MM.1S (cell line): ENCODE data around the gene DNAH8.

Source experiments
- DNase-seq: peaks from one replicate; pipeline ENCODE4 v3.0.0-alpha.2; 2015
- H2AFZ ChIP-seq: fragments of 300-600 bp; sonication (generic); 2 replicates; pipeline ENCODE4 v1.6.0; 2016; ENCODE audit warnings: antibody characterized with exemption, low read length
- H3F3A ChIP-seq: fragments of 300-600 bp; sonication (generic); 2 replicates; pipeline ENCODE4 v1.6.1; 2016; ENCODE audit warnings: mild to moderate bottlenecking, antibody characterized with exemption, low read length, moderate library complexity, mixed read lengths; ENCODE audit not compliant: insufficient read depth
- H3K27ac ChIP-seq: fragments of 300-600 bp; sonication (generic); 2 replicates; pipeline ENCODE4 v1.5.1; 2016; ENCODE audit warnings: mild to moderate bottlenecking, low read length
- H3K27me3 ChIP-seq: fragments of 300-600 bp; sonication (generic); replicated peaks from 2 replicates; pipeline ENCODE4 v1.6.0; 2016; ENCODE audit warnings: low read length; ENCODE audit not compliant: insufficient read depth
- H3K36me3 ChIP-seq: fragments of 300-600 bp; sonication (generic); replicated peaks from 2 replicates; pipeline ENCODE4 v1.6.1; 2016; ENCODE audit warnings: mild to moderate bottlenecking, low read length, mixed read lengths; ENCODE audit not compliant: insufficient read depth
- H3K4me1 ChIP-seq: fragments of 300-600 bp; sonication (generic); 2 replicates; pipeline ENCODE4 v1.6.1; 2016; ENCODE audit warnings: low read length, mixed read lengths
- H3K4me2 ChIP-seq: fragments of 300-600 bp; sonication (generic); 2 replicates; pipeline ENCODE4 v1.6.0; 2016; ENCODE audit warnings: low read depth, low read length
- H3K4me3 ChIP-seq: fragments of 300-600 bp; sonication (generic); 2 replicates; pipeline ENCODE4 v1.5.1; 2016; ENCODE audit warnings: low read length, mixed read lengths
- H3K79me2 ChIP-seq: fragments of 300-600 bp; sonication (generic); 2 replicates; pipeline ENCODE4 v1.6.1; 2016; ENCODE audit warnings: mixed run types, low read length, mixed read lengths
- H3K9ac ChIP-seq: fragments of 300-600 bp; sonication (generic); 2 replicates; pipeline ENCODE4 v1.6.1; 2016; ENCODE audit warnings: low read length, mixed read lengths
- H3K9me2 ChIP-seq: fragments of 300-600 bp; sonication (generic); replicated peaks from 2 replicates; pipeline ENCODE4 v1.6.1; 2016; ENCODE audit warnings: mild to moderate bottlenecking, low read length, mixed read lengths; ENCODE audit not compliant: insufficient read depth
- H3K9me3 ChIP-seq: fragments of 300-600 bp; sonication (generic); replicated peaks from 2 replicates; pipeline ENCODE4 v1.6.1; 2016; ENCODE audit warnings: mild to moderate bottlenecking, low read length, mixed read lengths; ENCODE audit not compliant: insufficient read depth
- H4K20me1 ChIP-seq: fragments of 300-600 bp; sonication (generic); 2 replicates; pipeline ENCODE4 v1.6.1; 2016; ENCODE audit warnings: mild to moderate bottlenecking, low read length, moderate library complexity, mixed read lengths; ENCODE audit not compliant: insufficient read depth
- EZH2 ChIP-seq: fragments of 300-600 bp; sonication (generic); optimal IDR thresholded peaks from 2 replicates; pipeline ENCODE3; 2017; ENCODE audit warnings: low read depth, mild to moderate bottlenecking, antibody characterized with exemption, low read length, mixed read lengths
- EZH2phosphoT487 ChIP-seq: fragments of 300-600 bp; sonication (generic); IDR thresholded peaks from 2 replicates; pipeline ENCODE4 v1.6.1; 2018; ENCODE audit warnings: antibody characterized with exemption, low read length
- TF ChIP-seq, protein P1 (sequence below): fragments of 300-600 bp; sonication (generic); IDR thresholded peaks from 2 replicates; pipeline ENCODE4 v1.5.1; 2016; ENCODE audit warnings: antibody characterized with exemption, low read length, mixed read lengths

DNAH8 gene

DNA sequence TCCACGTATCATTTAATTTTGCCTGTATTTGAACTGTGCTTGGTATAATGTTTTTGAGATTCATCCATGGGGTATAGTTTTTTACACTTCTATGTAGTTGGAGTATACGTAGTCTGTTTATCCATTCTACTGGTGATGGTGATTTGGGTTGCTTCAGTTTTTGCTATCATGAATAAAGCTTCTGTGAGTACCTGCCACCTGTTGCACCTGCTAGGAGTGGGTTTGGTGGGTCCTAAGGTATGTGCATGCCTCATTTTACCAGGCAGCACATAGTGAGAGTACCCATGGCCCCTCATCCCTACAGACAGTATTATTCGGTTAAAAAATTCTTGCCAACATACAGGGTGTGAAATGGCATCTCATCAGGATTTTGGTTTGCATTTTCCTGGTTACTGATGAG, 92.9 kb downstream of the DNAH8 start:
- Histone ChIP-seq H3K4me2 (no peak overlapping the region), H3K79me2 (no peaks in the 10 kb centered on the region), H3K4me3 (no peak overlapping the region), H4K20me1 (no peaks in the 10 kb centered on the region), H3K9ac (no peak overlapping the region), H3K9me3 (no peaks in the 10 kb centered on the region), H3K4me1 (no peaks in the 10 kb centered on the region), H3K27me3 (no peaks in the 10 kb centered on the region), H3F3A (no peaks in the 10 kb centered on the region), H3K9me2 (no peaks in the 10 kb centered on the region), H3K36me3 (no peaks in the 10 kb centered on the region), H3K27ac (no peak overlapping the region), H2AFZ (no peak overlapping the region)
- no peak for DNase-seq
- TF ChIP-seq EZH2phosphoT487 (no peak), EZH2 (no peak)
- TF ChIP-seq, protein P1, sequence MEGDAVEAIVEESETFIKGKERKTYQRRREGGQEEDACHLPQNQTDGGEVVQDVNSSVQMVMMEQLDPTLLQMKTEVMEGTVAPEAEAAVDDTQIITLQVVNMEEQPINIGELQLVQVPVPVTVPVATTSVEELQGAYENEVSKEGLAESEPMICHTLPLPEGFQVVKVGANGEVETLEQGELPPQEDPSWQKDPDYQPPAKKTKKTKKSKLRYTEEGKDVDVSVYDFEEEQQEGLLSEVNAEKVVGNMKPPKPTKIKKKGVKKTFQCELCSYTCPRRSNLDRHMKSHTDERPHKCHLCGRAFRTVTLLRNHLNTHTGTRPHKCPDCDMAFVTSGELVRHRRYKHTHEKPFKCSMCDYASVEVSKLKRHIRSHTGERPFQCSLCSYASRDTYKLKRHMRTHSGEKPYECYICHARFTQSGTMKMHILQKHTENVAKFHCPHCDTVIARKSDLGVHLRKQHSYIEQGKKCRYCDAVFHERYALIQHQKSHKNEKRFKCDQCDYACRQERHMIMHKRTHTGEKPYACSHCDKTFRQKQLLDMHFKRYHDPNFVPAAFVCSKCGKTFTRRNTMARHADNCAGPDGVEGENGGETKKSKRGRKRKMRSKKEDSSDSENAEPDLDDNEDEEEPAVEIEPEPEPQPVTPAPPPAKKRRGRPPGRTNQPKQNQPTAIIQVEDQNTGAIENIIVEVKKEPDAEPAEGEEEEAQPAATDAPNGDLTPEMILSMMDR = no peak

GRCh38 chr6:38813041-38813823, 98.1 kb downstream of the DNAH8 start:
- no peaks in the 10 kb centered on the region for H3K9me2 ChIP-seq
- no peaks in the 10 kb centered on the region for H3K36me3 ChIP-seq
- no peaks in the 10 kb centered on the region for H4K20me1 ChIP-seq
- no peak overlapping the region for H2AFZ ChIP-seq
- H3K4me2 ChIP-seq = no peak overlapping the region
- no peak for TF ChIP-seq EZH2phosphoT487
- no peak for TF ChIP-seq EZH2
- TF ChIP-seq, protein P1 = no peak
- H3F3A ChIP-seq = no peaks in the 10 kb centered on the region
- no peak overlapping the region for H3K27ac ChIP-seq
- DNase-seq = no peak
- H3K9me3 ChIP-seq = no peaks in the 10 kb centered on the region
- no peaks in the 10 kb centered on the region for H3K79me2 ChIP-seq
- no peak overlapping the region for H3K4me3 ChIP-seq
- no peaks in the 10 kb centered on the region for H3K27me3 ChIP-seq
- no peak overlapping the region for H3K9ac ChIP-seq
- H3K4me1 ChIP-seq = no peaks in the 10 kb centered on the region

DNA sequence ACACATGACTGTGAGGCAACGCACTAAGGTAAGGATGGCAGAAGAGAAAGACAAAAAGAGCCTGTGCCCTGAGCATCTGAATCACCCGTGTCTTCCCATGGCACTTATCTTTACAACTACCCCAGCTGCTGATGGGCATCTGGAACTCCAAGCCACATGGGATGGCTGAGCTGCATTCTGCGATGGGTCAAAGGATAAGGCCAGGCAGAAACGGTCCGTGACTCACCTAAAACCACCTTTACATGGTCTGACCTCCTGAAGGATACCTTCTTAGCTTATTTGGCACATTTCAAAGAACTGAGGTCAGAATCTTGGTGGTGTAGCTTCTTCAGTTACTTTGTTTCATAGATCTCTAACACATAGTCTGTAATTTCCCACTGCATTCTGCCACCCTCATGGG, 99.7 kb downstream of the DNAH8 start:
- Histone ChIP-seq H3K4me3 (no peak overlapping the region), H3K79me2 (no peaks in the 10 kb centered on the region), H2AFZ (no peak overlapping the region), H4K20me1 (no peaks in the 10 kb centered on the region), H3K27me3 (no peaks in the 10 kb centered on the region), H3K36me3 (no peaks in the 10 kb centered on the region), H3F3A (no peaks in the 10 kb centered on the region), H3K4me1 (no peaks in the 10 kb centered on the region), H3K9me3 (no peaks in the 10 kb centered on the region), H3K9ac (no peak overlapping the region), H3K27ac (no peak overlapping the region), H3K9me2 (no peaks in the 10 kb centered on the region), H3K4me2 (no peak overlapping the region)
- DNase-seq = no peak
- TF ChIP-seq EZH2 = no peak
- TF ChIP-seq, protein P1 = no peak
- no peak for TF ChIP-seq EZH2phosphoT487
